Upper lobe of left lung (tissue), 6 donors: ENCODE data around the gene FBXW8. TPM values are rescaled to one million over a fixed set of nuclear protein-coding genes. Genes with fewer than 3 reads are reported as not detected.

Experiments used
- ATAC-seq, 2 donors: fragments of 200-7000 bp; cut with Tn5 transposase; one replicate each; pipeline ENCODE4 v1.9.1; 2022; ENCODE audit warnings: mild to moderate bottlenecking in 2 of 2, moderate library complexity in 2 of 2; ENCODE audit not compliant: low FRiP score in 2 of 2
- DNase-seq, 2 donors: peaks; one replicate each; pipeline ENCODE4 v3.0.0-alpha.2; 2019 to 2020
- H3K27ac ChIP-seq, 4 donors: fragments of 200-600 bp; sonication (generic); one replicate each; pipeline ENCODE4 v1.5.1; 2016 to 2019
- H3K27me3 ChIP-seq, 4 donors: fragments of 200-600 bp; sonication (generic); one replicate each; pipeline ENCODE4 v1.5.1; 2017 to 2019
- H3K36me3 ChIP-seq, 4 donors: fragments of 200-600 bp; sonication (generic); one replicate each; pipeline ENCODE4 v1.5.1; 2016 to 2019
- H3K4me1 ChIP-seq, 4 donors: fragments of 200-600 bp; sonication (generic); one replicate each; pipeline ENCODE4 v1.5.1; 2018 to 2019
- H3K4me3 ChIP-seq, 4 donors: fragments of 200-600 bp; sonication (generic); one replicate each; pipeline ENCODE4 v1.5.1; 2017 to 2019; ENCODE audit warnings: mild to moderate bottlenecking in 2 of 4, moderate library complexity in 1 of 4
- H3K9me3 ChIP-seq, 4 donors: fragments of 200-600 bp; sonication (generic); one replicate each; pipeline ENCODE4 v1.5.1; 2018 to 2019
- CTCF ChIP-seq, 6 experiments: fragments of 450-650 bp in 4 of 6; fragments of 200-600 bp in 2 of 6; sonication (generic) in 2 of 6; IDR thresholded peaks; one replicate each; pipeline ENCODE4 v1.5.1; 2016 to 2019; ENCODE audit warnings: antibody characterized with exemption in 6 of 6
- EP300 ChIP-seq, 4 donors: sonication (generic); formaldehyde crosslinking; IDR thresholded peaks; one replicate each; pipeline ENCODE4 v1.5.1; 2017; ENCODE audit warnings: antibody characterized with exemption in 4 of 4, control low read depth in 2 of 4
- POLR2A ChIP-seq, 4 donors: fragments of 450-650 bp; IDR thresholded peaks; one replicate each; pipeline ENCODE4 v1.5.1; 2016 to 2017; ENCODE audit warnings: antibody characterized with exemption in 4 of 4, mild to moderate bottlenecking in 2 of 4
- POLR2AphosphoS5 ChIP-seq, 2 donors: sonication (generic); formaldehyde crosslinking; IDR thresholded peaks; one replicate each; pipeline ENCODE4 v1.5.1; 2017; ENCODE audit warnings: antibody characterized with exemption in 2 of 2
- WGBS, 2 donors: methylation state at CpG; one replicate each; pipeline ENCODE4 v1.1.5; 2017 to 2018; 5-methylcytosine and 5-hydroxymethylcytosine counted together
- total RNA-seq, 6 donors: library from RNA; depleted of rRNA in 4 of 6; stranded (reverse); fragments of >200 nt in 4 of 6; gene quantifications; one replicate each; pipeline versions ENCODE4 v1.1.0 to v1.2.1, GENCODE V29; 2016 to 2021
- donor health status: DM: no; HTN: no; CAD: no; lungs with moderate emphysema.
- donor health status: DM: no; HTN: yes; CAD: no; lungs with severe emphysema.

The FBXW8 gene
- total RNA-seq, 6 donors from 2014 or later = 14.7 to 52.4 (median 18.6) TPM

- DNase-seq = no peak
- Histone ChIP-seq H3K4me1 (no peaks in the 10 kb centered on the region), H3K4me3 (no peak overlapping the region), H3K9me3 (no peaks in the 10 kb centered on the region), H3K36me3 (no peaks in the 10 kb centered on the region), H3K27ac (no peak overlapping the region), H3K27me3 (no peaks in the 10 kb centered on the region)
- no peak for ATAC-seq
- no peak for TF ChIP-seq CTCF (IDR thresholded peaks at IDR 0.05)
- no peak for TF ChIP-seq POLR2AphosphoS5 (IDR thresholded peaks at IDR 0.05)
- TF ChIP-seq POLR2A (IDR thresholded peaks at IDR 0.05) = no peak
- no peak for TF ChIP-seq EP300 (IDR thresholded peaks at IDR 0.05)
- WGBS, 2 donors = 66 to 71% methylated on average over 4 of the region's 4 CpGs
Measured at GRCh38 chr12:116903818-116904217, 6.9 kb upstream of the FBXW8 start.

GRCh38 chr12:116906285-116906684 lies 4.5 kb upstream of the FBXW8 start:
- 91 to 92% methylated on average over 4 of the region's 4 CpGs for WGBS, 2 donors
- no peak overlapping the region for H3K4me3 ChIP-seq
- DNase-seq = no peak

GRCh38 chr12:116910280-116910644 lies 488 bp upstream of the FBXW8 start:
- Histone ChIP-seq H3K27me3 (no peaks in the 10 kb centered on the region), H3K4me3 (peak overlapping the region in 3 of 4 donors; percentile 89 to 93 (median 92)), H3K9me3 (no peaks in the 10 kb centered on the region), H3K36me3 (no peaks in the 10 kb centered on the region), H3K4me1 (peaks cover 4 to 18% (median 9%) of the 10 kb centered on the region in 4 donors), H3K27ac (no peak overlapping the region)
- 68 to 70% methylated on average over 4 of the region's 4 CpGs for WGBS, 2 donors
- ATAC-seq (no peak), DNase-seq (no peak)
- TF ChIP-seq CTCF (IDR thresholded peaks at IDR 0.05) = no peak
- no peak for TF ChIP-seq POLR2A (IDR thresholded peaks at IDR 0.05)
- TF ChIP-seq EP300 (IDR thresholded peaks at IDR 0.05) = no peak
- TF ChIP-seq POLR2AphosphoS5 (IDR thresholded peaks at IDR 0.05) = no peak

More at GRCh38 chr12:116906285-116906684, 4.5 kb upstream of the FBXW8 start:
- Histone ChIP-seq H3K27ac (no peak overlapping the region), H3K36me3 (no peaks in the 10 kb centered on the region), H3K9me3 (no peaks in the 10 kb centered on the region), H3K4me1 (peaks cover 0 to 2% (median under 1%) of the 10 kb centered on the region in 4 donors), H3K27me3 (no peaks in the 10 kb centered on the region)
- TF ChIP-seq POLR2AphosphoS5 (IDR thresholded peaks at IDR 0.05) (no peak), POLR2A (IDR thresholded peaks at IDR 0.05) (no peak), CTCF (IDR thresholded peaks at IDR 0.05) (no peak), EP300 (IDR thresholded peaks at IDR 0.05) (no peak)
- no peak for ATAC-seq

- TF ChIP-seq POLR2AphosphoS5 (IDR thresholded peaks at IDR 0.05) (no peak), EP300 (IDR thresholded peaks at IDR 0.05) (no peak), POLR2A (IDR thresholded peaks at IDR 0.05) (no peak), CTCF (IDR thresholded peaks at IDR 0.05) (no peak)
- no peak for ATAC-seq
- no peaks in the 10 kb centered on the region for H3K9me3 ChIP-seq
- DNase-seq = no peak
- WGBS, 2 donors = 100% methylated on average over 1 of the region's 1 CpG; no CpG with 5 or more reads in 1 of the 2 donors
- no peaks in the 10 kb centered on the region for H3K27me3 ChIP-seq
- H3K36me3 ChIP-seq = no peaks in the 10 kb centered on the region
- H3K27ac ChIP-seq = no peak overlapping the region
- H3K4me1 ChIP-seq = peaks cover 14 to 48% (median 32%) of the 10 kb centered on the region in 4 donors
- no peak overlapping the region for H3K4me3 ChIP-seq
Measured at GRCh38 chr12:116915326-116915725, 4.6 kb downstream of the FBXW8 start.

GRCh38 chr12:116916122-116916521 lies 5.4 kb downstream of the FBXW8 start:
- TF ChIP-seq CTCF (IDR thresholded peaks at IDR 0.05) (no peak), POLR2A (IDR thresholded peaks at IDR 0.05) (no peak), POLR2AphosphoS5 (IDR thresholded peaks at IDR 0.05) (no peak), EP300 (IDR thresholded peaks at IDR 0.05) (no peak)
- no peaks in the 10 kb centered on the region for H3K9me3 ChIP-seq
- H3K27me3 ChIP-seq = no peaks in the 10 kb centered on the region
- DNase-seq = no peak
- peaks cover 15 to 48% (median 35%) of the 10 kb centered on the region in 4 donors for H3K4me1 ChIP-seq
- ATAC-seq = no peak
- peak overlapping the region in 2 of 4 donors; percentile 44 to 68 for H3K27ac ChIP-seq
- H3K4me3 ChIP-seq = no peak overlapping the region
- H3K36me3 ChIP-seq = no peaks in the 10 kb centered on the region
